Gastrocnemius medialis (tissue), 4 donors: ENCODE data around the gene ACOXL. TPM values are rescaled to one million over a fixed set of nuclear protein-coding genes. Genes with fewer than 3 reads are reported as not detected.
A peak's percentile ranks its signal among the peaks of the same experiment; 100 is the strongest.

Experiments
- ATAC-seq, 2 donors: fragments of 150-250 bp; one replicate each; pipeline ENCODE4 v1.9.1; 2016
- DNase-seq, 2 donors: peaks; one replicate each; pipeline ENCODE4 v3.0.0-alpha.2; 2019
- H3K27ac ChIP-seq, 4 donors: fragments of 200-600 bp; sonication (generic); 1 replicate in 1 of 4; 2 replicates in 3 of 4; pipeline ENCODE4 v1.5.1; 2016 to 2018; ENCODE audit warnings: mild to moderate bottlenecking in 2 of 4, moderate library complexity in 1 of 4
- H3K27me3 ChIP-seq, 3 donors: fragments of 200-600 bp; sonication (generic) in 2 of 3; 1 replicate in 1 of 3; 2 replicates in 2 of 3; pipeline versions ENCODE4 v1.5.1 to v1.6.0; 2016 to 2019; ENCODE audit warnings: mild to moderate bottlenecking in 1 of 3, moderate library complexity in 1 of 3
- H3K36me3 ChIP-seq, 2 donors: fragments of 200-600 bp; sonication (generic) in 1 of 2; one replicate each; pipeline ENCODE4 v1.5.1; 2017 to 2018
- H3K4me1 ChIP-seq, 2 donors: fragments of 200-600 bp; sonication (generic) in 1 of 2; one replicate each; pipeline ENCODE4 v1.5.1; 2016 to 2017; ENCODE audit warnings: mild to moderate bottlenecking in 2 of 2
- H3K4me3 ChIP-seq, 4 donors: fragments of 200-600 bp; sonication (generic) in 3 of 4; 1 replicate in 1 of 4; 2 replicates in 3 of 4; pipeline ENCODE4 v1.5.1; 2016 to 2019; ENCODE audit warnings: mild to moderate bottlenecking in 2 of 4
- H3K9me3 ChIP-seq, 3 donors: fragments of 200-600 bp; sonication (generic) in 2 of 3; 1 replicate in 1 of 3; 2 replicates in 2 of 3; pipeline ENCODE4 v1.5.1; 2016 to 2019
- POLR2A ChIP-seq, 2 donors: fragments of 450-650 bp; IDR thresholded peaks; one replicate each; pipeline ENCODE4 v1.6.1; 2017; ENCODE audit warnings: antibody characterized with exemption in 2 of 2, mild to moderate bottlenecking in 2 of 2, moderate library complexity in 2 of 2
- in situ Hi-C, 4 donors: fragments of 200-750 bp; cut with MboI; loops; one replicate each; pipeline versions ENCODE4 v1.15.0 to v1.8.0; 2017; ENCODE audit warnings: low sequenced_read_pairs in 4 of 4
- intact Hi-C: fragments of 100-400 bp; cut with DNase I; formaldehyde crosslinking; loops from one replicate; pipeline ENCODE4 v1.15.1; 2023; ENCODE audit warnings: low total_unique reads
- total RNA-seq, 4 donors: library from RNA; depleted of rRNA; stranded (reverse); fragments of >200 nt; gene quantifications; one replicate each; pipeline versions ENCODE4 v1.1.0 to v1.2.3, GENCODE V29; 2016
- TF ChIP-seq, protein P1 (sequence below), 5 experiments: fragments of 450-650 bp in 3 of 5; fragments of 200-600 bp in 2 of 5; sonication (generic) in 2 of 5; IDR thresholded peaks in 4 of 5; conservative IDR thresholded peaks in 1 of 5; 1 replicate in 4 of 5; 2 replicates in 1 of 5; pipeline ENCODE4 v1.5.1; 2016 to 2019; ENCODE audit warnings: antibody characterized with exemption in 5 of 5, mild to moderate bottlenecking in 3 of 5, moderate library complexity in 3 of 5

ACOXL gene
- total RNA-seq, 4 donors from 2014 or later, result not detected

GRCh38 chr2:111148225-111148873 lies 416.0 kb downstream of the ACOXL start:
- H3K4me3 ChIP-seq, result no peak overlapping the region
- H3K27ac ChIP-seq, result no peak overlapping the region
- peaks cover 5 to 8% of the 10 kb centered on the region in 2 donors for H3K4me1 ChIP-seq
- intact Hi-C loops (no loop called here), in situ Hi-C loops (loop anchor here in 1 of 4 donors (25.0 kb wide), 1 partner anchor 1114 kb away; the partner anchor contains the start of gene ZC3H8)
- no peak for DNase-seq
- peaks cover 4 to 19% of the 10 kb centered on the region in 2 donors for H3K36me3 ChIP-seq
- ATAC-seq, result no peak
- no peaks in the 10 kb centered on the region for H3K9me3 ChIP-seq
- TF ChIP-seq, protein P1, sequence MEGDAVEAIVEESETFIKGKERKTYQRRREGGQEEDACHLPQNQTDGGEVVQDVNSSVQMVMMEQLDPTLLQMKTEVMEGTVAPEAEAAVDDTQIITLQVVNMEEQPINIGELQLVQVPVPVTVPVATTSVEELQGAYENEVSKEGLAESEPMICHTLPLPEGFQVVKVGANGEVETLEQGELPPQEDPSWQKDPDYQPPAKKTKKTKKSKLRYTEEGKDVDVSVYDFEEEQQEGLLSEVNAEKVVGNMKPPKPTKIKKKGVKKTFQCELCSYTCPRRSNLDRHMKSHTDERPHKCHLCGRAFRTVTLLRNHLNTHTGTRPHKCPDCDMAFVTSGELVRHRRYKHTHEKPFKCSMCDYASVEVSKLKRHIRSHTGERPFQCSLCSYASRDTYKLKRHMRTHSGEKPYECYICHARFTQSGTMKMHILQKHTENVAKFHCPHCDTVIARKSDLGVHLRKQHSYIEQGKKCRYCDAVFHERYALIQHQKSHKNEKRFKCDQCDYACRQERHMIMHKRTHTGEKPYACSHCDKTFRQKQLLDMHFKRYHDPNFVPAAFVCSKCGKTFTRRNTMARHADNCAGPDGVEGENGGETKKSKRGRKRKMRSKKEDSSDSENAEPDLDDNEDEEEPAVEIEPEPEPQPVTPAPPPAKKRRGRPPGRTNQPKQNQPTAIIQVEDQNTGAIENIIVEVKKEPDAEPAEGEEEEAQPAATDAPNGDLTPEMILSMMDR (IDR thresholded peaks at IDR 0.05 in 4 of 5, conservative IDR thresholded peaks at IDR 0.05 in 1 of 5), result no peak
- no peak for TF ChIP-seq POLR2A (IDR thresholded peaks at IDR 0.05)
- H3K27me3 ChIP-seq, result no peaks in the 10 kb centered on the region

DNA sequence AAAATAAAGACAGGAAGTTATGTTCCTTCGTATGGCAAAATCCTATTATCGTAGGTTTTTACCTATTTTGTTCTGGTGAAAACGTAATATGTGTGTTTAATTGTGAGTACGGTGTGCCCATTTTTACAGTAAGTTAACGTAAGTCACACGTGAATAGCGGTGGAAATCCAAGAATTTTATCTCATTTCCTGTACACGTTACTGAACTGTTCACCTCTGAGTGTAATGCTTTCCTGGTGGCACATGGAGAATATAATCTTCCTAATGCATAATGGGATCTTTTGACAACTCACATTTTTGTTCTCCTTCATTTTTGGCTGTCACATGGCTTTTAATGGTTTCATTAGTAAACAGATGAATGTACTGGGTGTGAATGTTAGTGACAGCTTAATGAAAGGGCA lies 416.6 kb downstream of the ACOXL start:
- no peak for TF ChIP-seq POLR2A (IDR thresholded peaks at IDR 0.05)
- TF ChIP-seq, protein P1 (IDR thresholded peaks at IDR 0.05 in 4 of 5, conservative IDR thresholded peaks at IDR 0.05 in 1 of 5), result no peak
- intact Hi-C loops, result no loop called here
- peak in 1 of 2 donors; percentile 30 for ATAC-seq

GRCh38 chr2:111149882-111150455 lies 417.6 kb downstream of the ACOXL start:
- Histone ChIP-seq H3K9me3 (no peaks in the 10 kb centered on the region), H3K4me3 (no peak overlapping the region), H3K36me3 (peaks cover 4 to 30% of the 10 kb centered on the region in 2 donors), H3K27ac (no peak overlapping the region), H3K4me1 (no peaks in the 10 kb centered on the region), H3K27me3 (no peaks in the 10 kb centered on the region)
- ATAC-seq (no peak), DNase-seq (no peak)
- no peak for TF ChIP-seq POLR2A (IDR thresholded peaks at IDR 0.05)
- TF ChIP-seq, protein P1 (IDR thresholded peaks at IDR 0.05 in 4 of 5, conservative IDR thresholded peaks at IDR 0.05 in 1 of 5), result no peak
- intact Hi-C loops, result no loop called here
- in situ Hi-C loops, result loop anchor here in 1 of 4 donors (25.0 kb wide), 1 partner anchor 1112 kb away; the partner anchor contains the start of gene ZC3H8

More for the DNA sequence above, 416.6 kb downstream of the ACOXL start:
- H3K4me3 ChIP-seq, result no peak overlapping the region
- no peaks in the 10 kb centered on the region for H3K27me3 ChIP-seq
- in situ Hi-C loops, result loop anchor here in 1 of 4 donors (25.0 kb wide), 1 partner anchor 1113 kb away; the partner anchor contains the start of gene ZC3H8
- no peak for DNase-seq
- no peak overlapping the region for H3K27ac ChIP-seq
- H3K36me3 ChIP-seq, result peaks cover 4 to 25% of the 10 kb centered on the region in 2 donors
- H3K4me1 ChIP-seq, result peaks cover 0 to 2% of the 10 kb centered on the region in 2 donors
- no peaks in the 10 kb centered on the region for H3K9me3 ChIP-seq

DNA sequence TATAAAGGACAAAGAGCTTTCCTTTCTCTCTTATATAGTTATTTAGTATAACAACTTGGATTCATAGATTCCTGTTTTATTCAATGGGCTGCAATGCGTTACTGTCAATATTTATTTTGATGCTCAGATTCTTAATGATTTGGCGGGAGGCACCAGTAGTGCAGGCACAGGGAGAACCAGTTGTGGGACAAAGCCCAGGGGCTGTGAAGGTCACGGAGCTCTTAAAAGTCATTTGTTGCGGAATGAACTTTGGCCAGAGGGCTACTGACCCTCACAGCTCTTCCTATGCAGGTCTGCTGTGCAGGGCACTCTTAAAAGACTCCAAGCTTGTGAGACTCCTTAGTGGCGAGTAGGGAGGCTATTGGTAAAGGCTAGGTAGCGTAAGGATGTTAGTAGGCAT lies 422.4 kb downstream of the ACOXL start:
- no peaks in the 10 kb centered on the region for H3K27me3 ChIP-seq
- in situ Hi-C loops, result no loop called here
- H3K9me3 ChIP-seq, result no peaks in the 10 kb centered on the region

More for the DNA sequence above, 422.4 kb downstream of the ACOXL start:
- DNase-seq (no peak), ATAC-seq (no peak)
- intact Hi-C loops, result no loop called here
- Histone ChIP-seq H3K36me3 (peaks cover 4 to 30% of the 10 kb centered on the region in 2 donors), H3K4me3 (no peak overlapping the region), H3K4me1 (peaks cover 11 to 13% of the 10 kb centered on the region in 2 donors), H3K27ac (no peak overlapping the region)
- TF ChIP-seq, protein P1 (IDR thresholded peaks at IDR 0.05 in 4 of 5, conservative IDR thresholded peaks at IDR 0.05 in 1 of 5), result no peak
- TF ChIP-seq POLR2A (IDR thresholded peaks at IDR 0.05), result no peak
